ENCODE data around the gene FBN3. TPM values are rescaled to one million over a fixed set of nuclear protein-coding genes. Genes with fewer than 3 reads are reported as not detected.

Gene FBN3
- total RNA-seq, 1 donor = not detected

GRCh38 chr19:8023371-8023770 lies 126.0 kb downstream of the FBN3 start:
- TF ChIP-seq CTCF (IDR thresholded peaks at IDR 0.05; ENCODE audit: insufficient read depth, low read length) = no peak
- peak; percentile 14 for DNase-seq (ENCODE audit: low read depth)
- no peak overlapping the region for H3K4me3 ChIP-seq (ENCODE audit: low read depth, low read length)

DNA sequence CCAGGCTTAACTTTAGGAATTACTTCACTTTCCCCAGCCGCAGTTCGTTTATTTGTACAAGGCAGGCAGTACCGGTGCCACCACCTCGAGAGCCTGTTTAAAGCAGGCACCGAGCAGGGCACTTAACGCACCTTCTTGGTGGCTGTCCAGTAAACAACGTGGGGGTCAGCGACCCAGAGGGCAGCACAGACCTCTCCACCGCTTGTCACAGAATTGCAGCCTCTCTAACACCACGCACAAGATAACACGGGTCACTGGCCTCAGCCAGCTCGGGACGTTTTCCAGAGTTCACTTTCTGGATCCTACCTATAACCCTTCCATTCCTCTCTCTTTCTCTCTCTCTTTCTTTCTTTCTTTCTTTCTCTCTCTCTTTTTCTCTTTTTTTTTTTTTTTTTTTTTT lies 127.1 kb downstream of the FBN3 start:
- no peak for DNase-seq (ENCODE audit: low read depth)
- no peak for TF ChIP-seq CTCF (IDR thresholded peaks at IDR 0.05; ENCODE audit: insufficient read depth, low read length)
- H3K4me3 ChIP-seq (ENCODE audit: low read depth, low read length) = no peak overlapping the region

- no peak for TF ChIP-seq CTCF (IDR thresholded peaks at IDR 0.05; ENCODE audit: insufficient read depth, low read length)
- no peak for DNase-seq (ENCODE audit: low read depth)
- no peak overlapping the region for H3K4me3 ChIP-seq (ENCODE audit: low read depth, low read length)
Observed at GRCh38 chr19:8021374-8021773, 128.0 kb downstream of the FBN3 start.

- no peak overlapping the region for H3K4me3 ChIP-seq (ENCODE audit: low read depth, low read length)
- DNase-seq (ENCODE audit: low read depth) = no peak
- TF ChIP-seq CTCF (IDR thresholded peaks at IDR 0.05; ENCODE audit: insufficient read depth, low read length) = no peak
Observed at GRCh38 chr19:8020681-8021080, 128.7 kb downstream of the FBN3 start.

DNA sequence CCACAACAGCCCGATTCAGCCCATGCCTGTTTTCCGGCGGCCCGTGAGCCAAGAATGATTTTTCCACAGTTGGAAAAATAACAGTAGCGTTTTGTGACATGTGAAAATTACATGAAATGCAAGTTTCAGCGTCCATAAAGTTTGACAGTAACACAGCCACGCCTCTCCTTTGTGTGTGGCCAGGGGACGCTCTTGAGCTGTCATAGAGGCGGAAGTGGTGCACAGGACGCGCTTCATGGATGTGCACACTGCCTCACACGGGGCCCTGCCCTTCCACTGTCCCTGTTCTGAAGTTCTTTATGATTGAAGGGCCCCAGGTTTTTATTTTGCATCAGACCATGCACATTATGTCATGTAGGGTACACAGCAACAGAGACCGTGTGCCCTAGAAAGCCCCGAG lies 131.6 kb downstream of the FBN3 start:
- no peak overlapping the region for H3K4me3 ChIP-seq (ENCODE audit: low read depth, low read length)
- no peak for TF ChIP-seq CTCF (IDR thresholded peaks at IDR 0.05; ENCODE audit: insufficient read depth, low read length)
- no peak for DNase-seq (ENCODE audit: low read depth)

Other genes with a start within 250 kb of the FBN3 start
- gene MAP2K7, start 245.7 kb downstream of the FBN3 start, total RNA-seq (ENCODE audit: low replicate concordance) = 3.4 and 10.2 TPM in 2 replicates
- gene TGFBR3L, start 234.8 kb downstream of the FBN3 start, total RNA-seq (ENCODE audit: low replicate concordance) = 0.99 and 1.3 TPM in 2 replicates
- 17.3 and 27.8 TPM in 2 replicates for gene SNAPC2, start 229.3 kb downstream of the FBN3 start, total RNA-seq (ENCODE audit: low replicate concordance)
- 2.8 and 4.1 TPM in 2 replicates for gene CTXN1, start 223.5 kb downstream of the FBN3 start, total RNA-seq (ENCODE audit: low replicate concordance)
- gene TIMM44, start 205.9 kb downstream of the FBN3 start, total RNA-seq (ENCODE audit: low replicate concordance) = 36.5 and 40.7 TPM in 2 replicates
- 5.8 and 34.1 TPM in 2 replicates for gene ELAVL1, start 144.0 kb downstream of the FBN3 start, total RNA-seq (ENCODE audit: low replicate concordance)
- not detected in 2 replicates for gene CCL25, start 96.8 kb downstream of the FBN3 start, total RNA-seq (ENCODE audit: low replicate concordance)
- 2.1 and 14.1 TPM in 2 replicates for gene CERS4, start 59.8 kb upstream of the FBN3 start, total RNA-seq (ENCODE audit: low replicate concordance)
- gene CD320, start 158.8 kb upstream of the FBN3 start, total RNA-seq (ENCODE audit: low replicate concordance) = 40.1 and 66.0 TPM in 2 replicates
- 5.0 and 24.1 TPM in 2 replicates for gene NDUFA7, start 171.8 kb upstream of the FBN3 start, total RNA-seq (ENCODE audit: low replicate concordance)
- 151 and 174 TPM in 2 replicates for gene RPS28, start 171.9 kb upstream of the FBN3 start, total RNA-seq (ENCODE audit: low replicate concordance)
- 0.09 and 0.16 TPM in 2 replicates for gene KANK3, start 193.7 kb upstream of the FBN3 start, total RNA-seq (ENCODE audit: low replicate concordance)
- 4.4 and 22.8 TPM in 2 replicates for gene ANGPTL4, start 214.6 kb upstream of the FBN3 start, total RNA-seq (ENCODE audit: low replicate concordance)
- 6.3 and 15.7 TPM in 2 replicates for gene RAB11B, start 240.8 kb upstream of the FBN3 start, total RNA-seq (ENCODE audit: low replicate concordance)